H1 (cell line): ENCODE data around the gene IL17REL. TPM values are rescaled to one million over a fixed set of nuclear protein-coding genes. Genes with fewer than 3 reads are reported as not detected.

Source experiments
- polyA plus RNA-seq, 7 experiments: library from polyadenylated mRNA; depleted of rRNA in 3 of 7; stranded (reverse) in 5 of 7; unstranded in 2 of 7; fragments of >200 nt in 5 of 7; fragments of 200-250 nt in 2 of 7; gene quantifications; 1 replicate in 5 of 7; 2 replicates in 1 of 7; 4 replicates in 1 of 7; pipeline versions ENCODE4 v1.2.1 to v1.2.3, GENCODE V29; 2011 to 2013; ENCODE audit warnings: missing spikeins in 2 of 7, mixed read lengths in 2 of 7
- total RNA-seq: library from RNA; stranded (reverse); fragmentation: NEBNext Ultra II Directional; extraction: Animal tissue kit (Norgen Biotek cat#: 25700); gene quantifications from 2 replicates; pipeline ENCODE4 v1.2.1, GENCODE V29; 2021
- TF ChIP-seq, protein P1 (sequence below): fragments of 300-600 bp; sonication (generic); IDR thresholded peaks from 2 replicates; pipeline ENCODE4 v1.7.1; 2012; ENCODE audit warnings: low read length, moderate library complexity, mild to moderate bottlenecking, inconsistent platforms; ENCODE audit not compliant: insufficient replicate concordance
- TF ChIP-seq, protein P2 (sequence below), 3 experiments: IDR thresholded peaks; 1 replicate in 2 of 3; 2 replicates in 1 of 3; pipeline versions ENCODE4 v1.5.1 to v1.6.1; 2011; ENCODE audit warnings: low read length in 3 of 3, mild to moderate bottlenecking in 3 of 3, inconsistent platforms in 2 of 3, low read depth in 1 of 3, moderate library complexity in 1 of 3; ENCODE audit not compliant: insufficient read depth in 1 of 3; ENCODE audit errors: control extremely low read depth in 1 of 3

The IL17REL gene
- total and polyA plus RNA-seq, 2 of the 8 experiments (the other 6 are each of a cell fraction or from before 2014, with no cell fraction given): 0.15 to 0.20 TPM

DNA sequence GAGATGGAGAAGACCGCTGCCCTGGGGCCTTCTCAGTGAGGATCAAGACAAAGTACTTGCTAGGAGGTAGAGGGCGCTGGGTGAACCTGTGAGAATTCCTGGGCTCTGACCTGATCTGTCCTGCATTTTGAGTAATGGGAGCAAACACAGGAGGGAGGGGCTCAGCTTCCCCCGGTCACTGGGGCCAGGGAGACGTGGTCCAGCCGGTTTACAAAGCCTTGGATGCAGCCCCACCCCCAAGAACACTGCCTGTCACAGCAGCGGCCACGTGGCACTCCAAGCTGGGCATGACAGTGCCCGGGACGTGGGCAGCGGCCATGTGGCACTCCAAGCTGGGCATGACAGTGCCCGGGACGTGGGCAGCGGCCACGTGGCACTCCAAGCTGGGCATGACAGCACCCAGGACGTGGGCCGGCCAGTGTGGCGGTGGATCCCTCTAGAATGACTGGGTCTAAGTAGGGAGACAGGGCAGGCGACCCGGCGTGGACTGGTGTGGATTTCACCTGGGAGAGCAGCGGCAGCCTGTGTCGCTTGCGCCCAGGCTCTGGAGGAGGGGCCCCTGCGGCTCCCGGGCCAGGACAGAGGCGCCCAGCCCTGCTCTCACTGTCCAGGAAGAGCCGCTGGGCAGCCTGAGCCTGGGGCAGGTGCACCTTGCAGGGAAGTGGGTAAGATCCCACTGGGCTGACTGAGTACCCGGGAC lies 48.0 kb upstream of the IL17REL start (continued):
- TF ChIP-seq, protein P1, sequence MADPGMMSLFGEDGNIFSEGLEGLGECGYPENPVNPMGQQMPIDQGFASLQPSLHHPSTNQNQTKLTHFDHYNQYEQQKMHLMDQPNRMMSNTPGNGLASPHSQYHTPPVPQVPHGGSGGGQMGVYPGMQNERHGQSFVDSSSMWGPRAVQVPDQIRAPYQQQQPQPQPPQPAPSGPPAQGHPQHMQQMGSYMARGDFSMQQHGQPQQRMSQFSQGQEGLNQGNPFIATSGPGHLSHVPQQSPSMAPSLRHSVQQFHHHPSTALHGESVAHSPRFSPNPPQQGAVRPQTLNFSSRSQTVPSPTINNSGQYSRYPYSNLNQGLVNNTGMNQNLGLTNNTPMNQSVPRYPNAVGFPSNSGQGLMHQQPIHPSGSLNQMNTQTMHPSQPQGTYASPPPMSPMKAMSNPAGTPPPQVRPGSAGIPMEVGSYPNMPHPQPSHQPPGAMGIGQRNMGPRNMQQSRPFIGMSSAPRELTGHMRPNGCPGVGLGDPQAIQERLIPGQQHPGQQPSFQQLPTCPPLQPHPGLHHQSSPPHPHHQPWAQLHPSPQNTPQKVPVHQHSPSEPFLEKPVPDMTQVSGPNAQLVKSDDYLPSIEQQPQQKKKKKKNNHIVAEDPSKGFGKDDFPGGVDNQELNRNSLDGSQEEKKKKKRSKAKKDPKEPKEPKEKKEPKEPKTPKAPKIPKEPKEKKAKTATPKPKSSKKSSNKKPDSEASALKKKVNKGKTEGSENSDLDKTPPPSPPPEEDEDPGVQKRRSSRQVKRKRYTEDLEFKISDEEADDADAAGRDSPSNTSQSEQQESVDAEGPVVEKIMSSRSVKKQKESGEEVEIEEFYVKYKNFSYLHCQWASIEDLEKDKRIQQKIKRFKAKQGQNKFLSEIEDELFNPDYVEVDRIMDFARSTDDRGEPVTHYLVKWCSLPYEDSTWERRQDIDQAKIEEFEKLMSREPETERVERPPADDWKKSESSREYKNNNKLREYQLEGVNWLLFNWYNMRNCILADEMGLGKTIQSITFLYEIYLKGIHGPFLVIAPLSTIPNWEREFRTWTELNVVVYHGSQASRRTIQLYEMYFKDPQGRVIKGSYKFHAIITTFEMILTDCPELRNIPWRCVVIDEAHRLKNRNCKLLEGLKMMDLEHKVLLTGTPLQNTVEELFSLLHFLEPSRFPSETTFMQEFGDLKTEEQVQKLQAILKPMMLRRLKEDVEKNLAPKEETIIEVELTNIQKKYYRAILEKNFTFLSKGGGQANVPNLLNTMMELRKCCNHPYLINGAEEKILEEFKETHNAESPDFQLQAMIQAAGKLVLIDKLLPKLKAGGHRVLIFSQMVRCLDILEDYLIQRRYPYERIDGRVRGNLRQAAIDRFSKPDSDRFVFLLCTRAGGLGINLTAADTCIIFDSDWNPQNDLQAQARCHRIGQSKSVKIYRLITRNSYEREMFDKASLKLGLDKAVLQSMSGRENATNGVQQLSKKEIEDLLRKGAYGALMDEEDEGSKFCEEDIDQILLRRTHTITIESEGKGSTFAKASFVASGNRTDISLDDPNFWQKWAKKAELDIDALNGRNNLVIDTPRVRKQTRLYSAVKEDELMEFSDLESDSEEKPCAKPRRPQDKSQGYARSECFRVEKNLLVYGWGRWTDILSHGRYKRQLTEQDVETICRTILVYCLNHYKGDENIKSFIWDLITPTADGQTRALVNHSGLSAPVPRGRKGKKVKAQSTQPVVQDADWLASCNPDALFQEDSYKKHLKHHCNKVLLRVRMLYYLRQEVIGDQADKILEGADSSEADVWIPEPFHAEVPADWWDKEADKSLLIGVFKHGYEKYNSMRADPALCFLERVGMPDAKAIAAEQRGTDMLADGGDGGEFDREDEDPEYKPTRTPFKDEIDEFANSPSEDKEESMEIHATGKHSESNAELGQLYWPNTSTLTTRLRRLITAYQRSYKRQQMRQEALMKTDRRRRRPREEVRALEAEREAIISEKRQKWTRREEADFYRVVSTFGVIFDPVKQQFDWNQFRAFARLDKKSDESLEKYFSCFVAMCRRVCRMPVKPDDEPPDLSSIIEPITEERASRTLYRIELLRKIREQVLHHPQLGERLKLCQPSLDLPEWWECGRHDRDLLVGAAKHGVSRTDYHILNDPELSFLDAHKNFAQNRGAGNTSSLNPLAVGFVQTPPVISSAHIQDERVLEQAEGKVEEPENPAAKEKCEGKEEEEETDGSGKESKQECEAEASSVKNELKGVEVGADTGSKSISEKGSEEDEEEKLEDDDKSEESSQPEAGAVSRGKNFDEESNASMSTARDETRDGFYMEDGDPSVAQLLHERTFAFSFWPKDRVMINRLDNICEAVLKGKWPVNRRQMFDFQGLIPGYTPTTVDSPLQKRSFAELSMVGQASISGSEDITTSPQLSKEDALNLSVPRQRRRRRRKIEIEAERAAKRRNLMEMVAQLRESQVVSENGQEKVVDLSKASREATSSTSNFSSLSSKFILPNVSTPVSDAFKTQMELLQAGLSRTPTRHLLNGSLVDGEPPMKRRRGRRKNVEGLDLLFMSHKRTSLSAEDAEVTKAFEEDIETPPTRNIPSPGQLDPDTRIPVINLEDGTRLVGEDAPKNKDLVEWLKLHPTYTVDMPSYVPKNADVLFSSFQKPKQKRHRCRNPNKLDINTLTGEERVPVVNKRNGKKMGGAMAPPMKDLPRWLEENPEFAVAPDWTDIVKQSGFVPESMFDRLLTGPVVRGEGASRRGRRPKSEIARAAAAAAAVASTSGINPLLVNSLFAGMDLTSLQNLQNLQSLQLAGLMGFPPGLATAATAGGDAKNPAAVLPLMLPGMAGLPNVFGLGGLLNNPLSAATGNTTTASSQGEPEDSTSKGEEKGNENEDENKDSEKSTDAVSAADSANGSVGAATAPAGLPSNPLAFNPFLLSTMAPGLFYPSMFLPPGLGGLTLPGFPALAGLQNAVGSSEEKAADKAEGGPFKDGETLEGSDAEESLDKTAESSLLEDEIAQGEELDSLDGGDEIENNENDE: no peak
- TF ChIP-seq, protein P2, sequence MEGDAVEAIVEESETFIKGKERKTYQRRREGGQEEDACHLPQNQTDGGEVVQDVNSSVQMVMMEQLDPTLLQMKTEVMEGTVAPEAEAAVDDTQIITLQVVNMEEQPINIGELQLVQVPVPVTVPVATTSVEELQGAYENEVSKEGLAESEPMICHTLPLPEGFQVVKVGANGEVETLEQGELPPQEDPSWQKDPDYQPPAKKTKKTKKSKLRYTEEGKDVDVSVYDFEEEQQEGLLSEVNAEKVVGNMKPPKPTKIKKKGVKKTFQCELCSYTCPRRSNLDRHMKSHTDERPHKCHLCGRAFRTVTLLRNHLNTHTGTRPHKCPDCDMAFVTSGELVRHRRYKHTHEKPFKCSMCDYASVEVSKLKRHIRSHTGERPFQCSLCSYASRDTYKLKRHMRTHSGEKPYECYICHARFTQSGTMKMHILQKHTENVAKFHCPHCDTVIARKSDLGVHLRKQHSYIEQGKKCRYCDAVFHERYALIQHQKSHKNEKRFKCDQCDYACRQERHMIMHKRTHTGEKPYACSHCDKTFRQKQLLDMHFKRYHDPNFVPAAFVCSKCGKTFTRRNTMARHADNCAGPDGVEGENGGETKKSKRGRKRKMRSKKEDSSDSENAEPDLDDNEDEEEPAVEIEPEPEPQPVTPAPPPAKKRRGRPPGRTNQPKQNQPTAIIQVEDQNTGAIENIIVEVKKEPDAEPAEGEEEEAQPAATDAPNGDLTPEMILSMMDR (IDR thresholded peaks at IDR 0.05; ENCODE audit: control extremely low read depth in 1 of 3, insufficient read depth in 1 of 3, low read depth in 1 of 3, low read length in 3 of 3): peak in 2 of 3 experiments; percentile 9 to 16; a peak in 3 of 4 replicates
